ENCODE measurements around the gene MRPL2.

DNA sequence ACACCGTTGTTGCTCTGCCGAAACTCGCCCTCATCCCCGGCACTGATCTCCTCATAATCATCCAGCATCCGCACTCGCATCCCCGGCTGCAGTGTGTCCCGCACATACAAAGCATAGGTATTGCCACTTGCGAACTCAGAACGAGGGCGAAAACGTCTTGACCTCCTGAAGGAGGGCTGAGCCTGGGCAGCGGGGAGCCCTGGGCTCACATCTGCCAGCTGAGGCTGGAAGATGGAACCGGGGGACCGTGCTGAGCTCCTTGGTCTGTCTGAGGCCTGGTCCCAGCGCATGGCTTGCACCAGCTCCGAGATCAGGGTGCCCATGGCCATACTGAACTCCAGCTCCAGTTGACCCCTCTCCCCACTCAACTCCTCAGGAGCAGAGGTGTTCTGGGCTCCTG lies 8.3 kb downstream of the MRPL2 start:
- TF ChIP-seq GATA2 (IDR thresholded peaks at IDR 0.05; ENCODE audit: low read depth, low read length): no peak
- no peak for TF ChIP-seq GATA3 (IDR thresholded peaks at IDR 0.05; ENCODE audit: low read depth, low read length)
